Left lung (tissue), 10 donors: Measurements from ENCODE around the gene NR2C2AP. TPM values are rescaled to one million over a fixed set of nuclear protein-coding genes. Genes with fewer than 3 reads are reported as not detected.
A peak's percentile ranks its signal among the peaks of the same experiment; 100 is the strongest.

Source experiments
- ATAC-seq: fragments of 200-7000 bp; cut with Tn5 transposase; one replicate; pipeline ENCODE4 v1.9.1; 2020; ENCODE audit warnings: moderate library complexity
- DNase-seq, 4 donors: peaks; one replicate each; pipeline ENCODE4 v3.0.0-alpha.2; 2013 to 2020
- H3K27ac ChIP-seq, 2 donors: fragments of 200-600 bp; sonication (generic) in 1 of 2; one replicate each; pipeline versions ENCODE4 v1.5.0 to v1.8.0; 2020 to 2021
- H3K27me3 ChIP-seq, 2 donors: fragments of 200-600 bp; sonication (generic) in 1 of 2; one replicate each; pipeline versions ENCODE4 v1.5.0 to v1.8.0; 2020 to 2021
- H3K36me3 ChIP-seq, 2 donors: fragments of 200-600 bp; sonication (generic) in 1 of 2; one replicate each; pipeline versions ENCODE4 v1.5.0 to v1.8.0; 2020 to 2021
- H3K4me1 ChIP-seq, 2 donors: fragments of 200-600 bp; one replicate each; pipeline ENCODE4 v1.8.0; 2021
- H3K4me3 ChIP-seq, 2 donors: fragments of 200-600 bp; sonication (generic) in 1 of 2; one replicate each; pipeline versions ENCODE4 v1.5.0 to v1.8.0; 2020 to 2021; ENCODE audit warnings: mild to moderate bottlenecking in 1 of 2
- H3K9me3 ChIP-seq, 2 donors: fragments of 200-600 bp; sonication (generic) in 1 of 2; one replicate each; pipeline versions ENCODE4 v1.5.0 to v1.8.0; 2020 to 2021
- CTCF ChIP-seq, 2 donors: fragments of 200-600 bp; sonication (generic) in 1 of 2; IDR thresholded peaks; one replicate each; pipeline versions ENCODE4 v1.5.0 to v1.8.0; 2021; ENCODE audit warnings: antibody characterized with exemption in 2 of 2
- intact Hi-C, 2 donors: fragments of 100-400 bp; cut with DNase I; formaldehyde crosslinking; loops; one replicate each; pipeline versions ENCODE4 v1.11.2 to v1.14.2; 2022
- polyA plus RNA-seq, 6 donors: library from polyadenylated mRNA; unstranded; fragments of 120-200 nt; gene quantifications; one replicate each; pipeline ENCODE4 v1.2.1, GENCODE V29; 2013; ENCODE audit not compliant: insufficient read length in 6 of 6
- total RNA-seq, 2 donors: library from RNA; stranded (reverse); fragmentation: NEBNext Ultra II Directional; extraction: Animal tissue kit (Norgen Biotek cat#: 25700); gene quantifications; one replicate each; pipeline ENCODE4 v1.2.1, GENCODE V29; 2021
- donor health status: DM: no; HTN: yes; CAD: no.
- donor health status: DM: no; HTN: no; CAD: no.

The NR2C2AP gene
- total and polyA plus RNA-seq, 8 donors = 10.4 to 22.3 (median 11.9) TPM

- intact Hi-C loops = no loop called here
- TF ChIP-seq CTCF (IDR thresholded peaks at IDR 0.05) = no peak
- Histone ChIP-seq H3K27me3 (no peaks in the 10 kb centered on the region), H3K36me3 (peaks cover 0 to under 1% of the 10 kb centered on the region in 2 donors), H3K9me3 (no peaks in the 10 kb centered on the region), H3K4me1 (peaks cover 3 to 31% of the 10 kb centered on the region in 2 donors), H3K4me3 (peak within 1 kb of the TSS in 1 of 2 donors; percentile 6), H3K27ac (no peak within 1 kb of the TSS)
- peak in 3 of 4 donors; percentile 65 to 94 (median 74) for DNase-seq
- ATAC-seq = peak; percentile 96
These were observed 33.0 kb downstream of the NR2C2AP start, which contains the start of gene MEF2B for GRCh38 chr19:19170053-19170872. TSS of gene MEF2B (minus strand) at chr19:19170263. CDS start at chr19:19150735, 19,528 bp downstream.

GRCh38 chr19:19169236-19170052, 33.8 kb downstream of the NR2C2AP start:
- intact Hi-C loops = no loop called here
- Histone ChIP-seq H3K4me1 (peaks cover 3 to 31% of the 10 kb centered on the region in 2 donors), H3K27ac (no peak overlapping the region), H3K36me3 (no peaks in the 10 kb centered on the region), H3K27me3 (no peaks in the 10 kb centered on the region), H3K9me3 (no peaks in the 10 kb centered on the region), H3K4me3 (peak overlapping the region in 1 of 2 donors; percentile 6)
- TF ChIP-seq CTCF (IDR thresholded peaks at IDR 0.05) = no peak
- no peak for DNase-seq
- no peak for ATAC-seq

GRCh38 chr19:19167612-19168011, 35.6 kb downstream of the NR2C2AP start:
- Histone ChIP-seq H3K27ac (no peak overlapping the region), H3K4me3 (no peak overlapping the region), H3K9me3 (no peaks in the 10 kb centered on the region), H3K27me3 (no peaks in the 10 kb centered on the region), H3K4me1 (peaks cover 3 to 29% of the 10 kb centered on the region in 2 donors), H3K36me3 (no peaks in the 10 kb centered on the region)
- TF ChIP-seq CTCF (IDR thresholded peaks at IDR 0.05) = no peak
- intact Hi-C loops = no loop called here
- ATAC-seq (no peak), DNase-seq (no peak)

- Histone ChIP-seq H3K4me1 (peaks cover 3 to 9% of the 10 kb centered on the region in 2 donors), H3K9me3 (no peaks in the 10 kb centered on the region), H3K36me3 (no peaks in the 10 kb centered on the region), H3K4me3 (no peak overlapping the region), H3K27ac (no peak overlapping the region), H3K27me3 (no peaks in the 10 kb centered on the region)
- intact Hi-C loops = no loop called here
- no peak for DNase-seq
- no peak for ATAC-seq
- TF ChIP-seq CTCF (IDR thresholded peaks at IDR 0.05) = no peak
These were observed 37.8 kb downstream of the NR2C2AP start for GRCh38 chr19:19165396-19165795.

- ATAC-seq = no peak
- intact Hi-C loops = no loop called here
These were observed 40.7 kb downstream of the NR2C2AP start for GRCh38 chr19:19162495-19162894.

More at GRCh38 chr19:19162495-19162894, 40.7 kb downstream of the NR2C2AP start:
- DNase-seq = no peak
- H3K4me1 ChIP-seq = no peaks in the 10 kb centered on the region
- H3K36me3 ChIP-seq = no peaks in the 10 kb centered on the region
- no peak for TF ChIP-seq CTCF (IDR thresholded peaks at IDR 0.05)
- no peaks in the 10 kb centered on the region for H3K9me3 ChIP-seq
- no peaks in the 10 kb centered on the region for H3K27me3 ChIP-seq
- no peak overlapping the region for H3K4me3 ChIP-seq
- H3K27ac ChIP-seq = no peak overlapping the region
